HS-27A (cell line): ENCODE results near the gene EIF4EBP3.
A peak's percentile ranks its signal among the peaks of the same experiment; 100 is the strongest.

ENCODE experiments used
- DNase-seq: peaks from one replicate; pipeline ENCODE4 v3.0.0-alpha.2; 2012; ENCODE audit warnings: low read depth, missing footprints

The EIF4EBP3 gene

DNA sequence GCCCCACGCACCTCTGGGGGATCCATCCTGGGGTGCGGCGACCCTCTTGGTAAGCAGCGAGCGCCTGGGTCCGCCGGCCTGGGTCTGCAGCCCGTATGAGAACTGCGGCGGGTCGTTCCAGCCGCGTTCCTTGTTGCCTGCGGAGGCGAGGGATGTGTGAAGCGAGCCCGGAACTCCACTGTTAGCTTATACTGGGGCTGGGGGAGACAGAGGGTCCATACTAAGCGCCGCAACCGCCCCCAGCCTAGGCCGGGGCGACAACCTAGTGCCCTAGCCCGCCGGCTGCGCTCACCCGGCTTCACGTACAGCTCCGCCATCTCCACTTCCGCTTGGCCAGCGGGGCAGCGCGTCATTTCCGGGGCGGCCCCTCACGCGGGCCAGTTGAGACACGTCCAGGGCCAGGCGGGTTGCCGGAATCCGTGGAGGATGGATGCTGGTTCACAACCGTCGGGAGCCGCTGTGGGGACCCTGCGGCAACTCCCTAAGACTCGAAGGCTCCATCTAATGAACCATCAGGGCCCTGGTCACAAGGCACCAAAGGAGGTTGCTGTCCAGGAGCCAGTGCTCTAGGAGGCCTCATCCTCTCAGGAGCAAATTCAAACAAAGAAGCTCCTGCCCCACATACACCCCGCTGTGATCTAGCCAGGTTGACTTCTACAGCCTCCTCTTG, 9.8 kb downstream of the EIF4EBP3 start, which contains the start of gene SRA1:
Gene SRA1, minus strand, starts transcription at position 338 of the 670 bp plus-strand sequence. Its CDS starts 21 bp downstream, at position 317.
- DNase-seq: peak; percentile 45

- DNase-seq: no peak
Observed at GRCh38 chr5:140557965-140558364, 10.5 kb downstream of the EIF4EBP3 start.

GRCh38 chr5:140558542-140558941, 11.1 kb downstream of the EIF4EBP3 start:
- DNase-seq: no peak

DNA sequence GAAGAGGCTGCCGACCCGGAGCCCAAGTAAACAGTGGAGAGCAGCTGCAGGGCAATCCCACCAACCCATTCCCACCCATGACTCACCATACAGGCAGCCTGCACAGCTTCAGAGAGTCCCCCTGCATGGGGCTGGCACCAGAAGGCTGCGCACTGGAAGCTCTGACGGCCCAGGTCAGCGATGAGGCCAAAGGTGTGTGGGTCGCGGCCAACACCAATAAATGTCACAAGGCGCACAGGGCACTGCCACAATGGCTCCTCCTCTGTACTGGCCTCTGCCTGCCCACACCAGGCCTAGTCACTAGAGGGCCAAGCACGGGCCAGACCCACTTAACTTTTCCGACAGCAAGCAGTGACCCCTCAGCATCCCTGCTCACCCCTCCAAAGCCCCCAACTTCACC, 12.8 kb downstream of the EIF4EBP3 start:
- DNase-seq: no peak

GRCh38 chr5:140561753-140562523, 14.5 kb downstream of the EIF4EBP3 start:
- DNase-seq: no peak

GRCh38 chr5:140563596-140563995, 16.1 kb downstream of the EIF4EBP3 start:
- no peak for DNase-seq

- peak; percentile 87 for DNase-seq
Observed at GRCh38 chr5:140564196-140565023, 16.9 kb downstream of the EIF4EBP3 start, which contains the start of the genes APBB3 and SLC35A4. Gene APBB3 (minus strand): TSS chr5:140564598. CDS start chr5:140564245, 353 bp downstream. Gene SLC35A4 (plus strand): TSS chr5:140564828. CDS start chr5:140567170, 2,342 bp downstream.

GRCh38 chr5:140565024-140565779, 17.7 kb downstream of the EIF4EBP3 start:
- DNase-seq: no peak

GRCh38 chr5:140565780-140566095, 18.3 kb downstream of the EIF4EBP3 start:
- no peak for DNase-seq

GRCh38 chr5:140566665-140567064, 19.2 kb downstream of the EIF4EBP3 start:
- no peak for DNase-seq

DNA sequence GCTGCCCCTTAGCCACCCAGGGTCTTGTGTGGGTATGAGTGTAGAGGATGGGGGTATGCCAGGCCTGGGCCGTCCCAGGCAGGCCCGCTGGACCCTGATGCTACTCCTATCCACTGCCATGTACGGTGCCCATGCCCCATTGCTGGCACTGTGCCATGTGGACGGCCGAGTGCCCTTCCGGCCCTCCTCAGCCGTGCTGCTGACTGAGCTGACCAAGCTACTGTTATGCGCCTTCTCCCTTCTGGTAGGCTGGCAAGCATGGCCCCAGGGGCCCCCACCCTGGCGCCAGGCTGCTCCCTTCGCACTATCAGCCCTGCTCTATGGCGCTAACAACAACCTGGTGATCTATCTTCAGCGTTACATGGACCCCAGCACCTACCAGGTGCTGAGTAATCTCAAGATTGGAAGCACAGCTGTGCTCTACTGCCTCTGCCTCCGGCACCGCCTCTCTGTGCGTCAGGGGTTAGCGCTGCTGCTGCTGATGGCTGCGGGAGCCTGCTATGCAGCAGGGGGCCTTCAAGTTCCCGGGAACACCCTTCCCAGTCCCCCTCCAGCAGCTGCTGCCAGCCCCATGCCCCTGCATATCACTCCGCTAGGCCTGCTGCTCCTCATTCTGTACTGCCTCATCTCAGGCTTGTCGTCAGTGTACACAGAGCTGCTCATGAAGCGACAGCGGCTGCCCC, 19.8 kb downstream of the EIF4EBP3 start:
- DNase-seq: no peak

- no peak for DNase-seq
Observed at GRCh38 chr5:140567871-140568270, 20.4 kb downstream of the EIF4EBP3 start.

GRCh38 chr5:140568443-140569063, 21.1 kb downstream of the EIF4EBP3 start:
- DNase-seq: no peak

DNA sequence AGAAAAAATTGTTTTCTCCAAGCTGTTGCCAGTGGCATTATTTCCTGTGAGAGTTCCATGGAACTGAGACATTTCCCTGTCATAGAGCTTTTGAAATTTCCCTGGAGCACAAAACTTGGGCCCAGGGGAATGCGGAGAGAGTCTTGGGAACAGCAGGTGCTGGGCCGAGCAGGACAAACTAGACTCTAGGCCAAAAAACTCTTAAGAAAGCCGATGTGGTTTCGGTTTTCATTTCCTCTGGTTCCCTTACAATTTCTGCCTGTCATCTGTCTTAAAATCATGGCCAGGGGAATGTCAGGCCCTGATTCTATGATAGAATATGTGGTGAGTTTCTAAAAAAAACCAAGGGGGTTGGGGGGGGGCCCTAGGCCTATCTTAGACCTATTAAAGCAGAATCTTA, 21.7 kb downstream of the EIF4EBP3 start:
- no peak for DNase-seq

DNA sequence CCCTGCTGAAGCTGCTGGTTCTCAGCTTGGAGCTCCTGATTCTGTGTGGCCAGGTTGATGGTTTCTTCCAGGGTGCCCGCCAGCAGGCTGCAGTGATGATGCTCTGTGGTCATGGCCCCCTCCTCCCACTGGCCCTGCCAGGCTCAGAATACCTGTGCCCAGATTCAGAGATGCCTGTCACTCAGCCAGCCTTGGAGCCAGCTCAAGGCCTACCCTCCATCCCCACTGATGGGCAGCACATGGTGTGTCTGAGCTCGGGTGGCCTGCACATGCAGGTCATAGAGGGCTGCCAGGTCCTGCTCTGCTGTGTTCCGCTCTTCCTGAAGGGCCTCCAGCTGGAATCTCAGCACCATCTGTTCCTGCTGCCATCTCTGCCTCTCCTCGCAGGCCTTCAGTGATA, 22.6 kb downstream of the EIF4EBP3 start:
- no peak for DNase-seq

- DNase-seq: no peak
Observed at GRCh38 chr5:140570488-140570887, 23.0 kb downstream of the EIF4EBP3 start.

DNA sequence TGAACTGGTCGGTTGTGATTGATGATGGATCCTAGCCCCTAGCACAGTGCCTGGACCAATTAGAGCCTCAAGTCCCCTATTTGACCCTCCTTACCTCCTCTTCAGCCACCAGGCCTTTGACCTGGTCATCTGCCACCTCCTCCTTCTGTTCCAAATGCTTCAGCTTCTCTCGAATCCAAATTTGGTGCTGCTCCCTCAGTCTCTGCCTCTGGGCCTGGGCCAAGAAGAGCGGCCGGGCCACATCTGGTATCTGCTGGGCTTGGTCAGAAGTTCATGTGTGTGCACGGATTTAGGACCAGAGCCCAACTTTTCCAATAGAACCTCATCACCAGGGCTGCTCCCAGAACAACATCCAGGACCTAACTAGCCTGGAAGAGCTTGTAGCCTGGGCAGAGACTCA, 23.6 kb downstream of the EIF4EBP3 start:
- no peak for DNase-seq

DNA sequence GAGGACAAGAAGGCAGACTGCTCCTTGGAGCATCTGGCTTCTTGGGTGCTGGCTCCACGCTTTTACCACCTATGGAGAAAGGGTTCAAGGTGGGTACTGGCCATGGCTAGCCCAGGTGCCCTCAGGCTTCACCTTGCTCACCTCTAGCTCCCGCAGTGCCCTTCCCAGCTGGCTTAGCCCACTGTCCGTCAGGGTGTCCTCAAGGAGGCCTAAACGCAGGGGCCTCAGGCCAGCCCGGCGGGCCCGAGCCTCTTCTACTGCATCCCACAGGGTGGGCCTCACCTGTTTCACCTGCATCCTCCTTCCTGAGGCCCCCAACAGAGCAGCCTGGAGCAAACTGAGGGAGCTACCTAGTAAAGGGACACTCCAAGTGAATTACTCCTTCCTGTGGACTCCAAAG, 26.2 kb downstream of the EIF4EBP3 start:
- no peak for DNase-seq

DNA sequence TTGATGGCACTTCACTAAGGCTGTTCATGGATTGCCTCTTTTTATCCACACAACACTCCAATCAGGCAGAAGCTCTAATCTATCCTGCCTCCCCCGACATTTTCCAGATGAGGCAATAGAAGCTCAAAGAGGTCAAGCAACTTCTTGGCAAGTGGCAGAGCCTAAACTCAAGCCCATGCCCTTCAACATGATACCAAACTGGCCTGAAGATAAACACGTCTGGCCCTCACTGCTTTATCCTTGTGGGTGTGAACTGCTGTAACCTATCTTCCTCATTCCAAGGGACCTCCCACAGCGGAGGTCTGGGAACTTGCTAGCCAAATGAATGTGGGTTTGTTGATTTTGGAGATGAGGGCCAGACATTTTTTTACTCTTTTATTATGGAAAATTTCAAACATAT, 26.7 kb downstream of the EIF4EBP3 start:
- no peak for DNase-seq

DNA sequence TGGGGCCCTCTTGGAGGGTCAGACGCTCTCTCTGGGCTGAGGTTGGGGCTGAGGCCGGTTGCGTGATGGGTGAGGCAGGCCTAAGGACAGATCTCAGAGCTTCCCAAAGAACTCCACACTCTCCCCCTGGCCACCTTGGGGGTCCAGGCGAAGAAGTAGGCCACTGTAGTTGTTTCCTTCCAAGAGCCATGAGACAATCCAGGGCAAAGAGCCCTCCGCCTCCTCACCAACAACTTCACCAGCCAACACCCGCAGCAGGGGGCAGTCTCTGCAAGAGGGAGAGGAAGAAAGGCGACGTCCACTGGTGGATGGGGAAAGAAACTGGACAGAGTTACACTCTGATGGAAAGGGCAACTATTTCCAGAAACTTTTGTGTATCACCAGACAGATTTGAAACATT, 27.8 kb downstream of the EIF4EBP3 start:
- DNase-seq: no peak

GRCh38 chr5:140576776-140577201, 29.3 kb downstream of the EIF4EBP3 start:
- DNase-seq: no peak
